GM06990 (cell line): Measurements from ENCODE around the gene PLB1.
"Not testable (repeated sequence)": the region's sequence is repeated elsewhere in the genome, so short reads cannot be mapped to it uniquely, and the experiment has no call there.

Experiments used
- DNase-seq: peaks from one replicate; pipeline ENCODE4 v3.0.0-alpha.2; 2011; ENCODE audit not compliant: insufficient read length; ENCODE audit errors: extremely low read depth
- H3K27me3 ChIP-seq: replicated peaks from 2 replicates; pipeline ENCODE4 v1.6.0; 2011; ENCODE audit warnings: low read length; ENCODE audit not compliant: control insufficient read depth, insufficient read depth
- H3K36me3 ChIP-seq: 2 replicates; pipeline ENCODE4 v1.5.1; 2011; ENCODE audit warnings: low read length; ENCODE audit not compliant: control insufficient read depth, insufficient read depth
- H3K4me3 ChIP-seq: replicated peaks from 2 replicates; pipeline ENCODE4 v1.5.1; 2011; ENCODE audit warnings: low read depth, mild to moderate bottlenecking, control low read depth, low read length
- CTCF ChIP-seq: IDR thresholded peaks from 2 replicates; pipeline ENCODE4 v1.5.1; 2011; ENCODE audit warnings: low read length, control low read depth, mild to moderate bottlenecking, inconsistent platforms; ENCODE audit not compliant: insufficient read depth, poor library complexity, severe bottlenecking

Gene PLB1

DNA sequence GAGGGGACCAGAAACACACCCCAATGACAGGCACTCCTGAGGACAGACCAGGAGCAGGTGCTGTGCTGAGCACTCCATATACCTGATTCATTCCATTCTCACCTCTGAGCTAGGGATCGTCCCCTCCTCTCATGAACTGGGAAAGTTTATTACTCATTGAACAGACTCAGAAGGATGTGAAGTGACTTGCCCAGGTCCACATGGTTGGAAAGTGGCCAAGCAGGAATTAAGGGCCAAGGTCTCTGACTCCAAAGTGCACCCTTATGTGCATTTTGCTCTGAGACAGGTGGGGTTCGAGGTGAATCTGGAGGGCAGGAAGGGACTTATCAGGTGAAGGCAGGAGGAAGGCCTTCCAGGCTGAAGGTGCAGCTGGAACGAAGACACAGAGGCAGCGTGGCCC is 25.1 kb upstream of the PLB1 start:
- no peaks in the 10 kb centered on the region for H3K36me3 ChIP-seq
- no peak for TF ChIP-seq CTCF
- no peak for DNase-seq
- H3K4me3 ChIP-seq: no peak overlapping the region
- H3K27me3 ChIP-seq: no peaks in the 10 kb centered on the region

DNA sequence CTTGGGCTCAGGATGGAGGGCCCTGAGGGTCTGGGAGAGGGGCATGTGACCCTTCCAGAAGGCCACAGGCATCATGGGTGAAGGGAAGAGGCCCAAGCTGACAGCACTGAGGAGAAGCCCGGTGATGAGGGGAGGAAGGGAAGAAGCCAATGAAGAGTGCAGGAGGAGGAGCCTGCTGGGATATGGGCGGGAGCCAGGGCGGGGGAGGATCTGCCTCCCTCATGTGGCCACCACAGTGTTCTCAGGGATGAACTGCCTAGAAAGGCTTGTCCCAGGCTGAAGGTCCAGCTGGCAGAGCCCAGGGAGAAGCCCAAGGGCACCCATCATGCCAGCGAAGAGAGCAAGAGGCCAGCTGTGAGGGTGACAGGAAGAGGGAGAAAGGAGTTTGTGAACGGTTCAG is 24.6 kb upstream of the PLB1 start:
- no peak for DNase-seq
- H3K4me3 ChIP-seq: no peak overlapping the region
- TF ChIP-seq CTCF: no peak
- no peaks in the 10 kb centered on the region for H3K36me3 ChIP-seq
- no peaks in the 10 kb centered on the region for H3K27me3 ChIP-seq

- TF ChIP-seq CTCF: no peak
- no peak for DNase-seq
Measured at GRCh38 chr2:28471701-28472236, 24.1 kb upstream of the PLB1 start.

GRCh38 chr2:28472641-28473040 is 23.2 kb upstream of the PLB1 start:
- H3K4me3 ChIP-seq, H3K36me3 ChIP-seq: not testable (repeated sequence)

More at GRCh38 chr2:28471701-28472236, 24.1 kb upstream of the PLB1 start:
- H3K27me3 ChIP-seq: no peaks in the 10 kb centered on the region
- no peaks in the 10 kb centered on the region for H3K36me3 ChIP-seq
- H3K4me3 ChIP-seq: no peak overlapping the region

DNA sequence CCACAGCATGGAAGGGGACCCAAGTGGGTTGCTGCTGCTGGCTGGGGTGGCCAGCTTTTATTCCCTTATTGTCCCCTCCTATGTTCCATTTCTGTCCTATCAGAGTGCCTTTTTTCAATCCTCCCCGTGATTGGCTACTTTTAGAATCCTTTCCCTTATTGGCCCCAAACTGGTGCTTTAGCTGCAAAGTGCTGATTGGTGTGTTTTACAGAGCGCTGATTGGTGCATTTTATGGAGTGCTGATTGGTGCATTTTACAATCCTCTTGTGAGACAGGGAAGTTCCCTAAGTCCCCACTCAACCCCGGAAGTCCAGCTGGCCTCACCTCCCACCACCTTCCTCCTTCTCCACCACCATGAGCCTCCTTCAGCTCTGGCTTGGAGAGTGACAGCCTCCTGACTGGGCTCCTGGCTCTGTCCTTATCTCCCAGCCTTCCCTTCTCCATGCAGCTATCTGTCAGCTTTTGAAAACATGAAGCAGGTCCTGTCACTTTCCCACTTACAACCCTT is 20.7 kb upstream of the PLB1 start:
- TF ChIP-seq CTCF: no peak
- H3K4me3 ChIP-seq: no peak overlapping the region
- H3K36me3 ChIP-seq: no peaks in the 10 kb centered on the region
- no peak for DNase-seq
- no peaks in the 10 kb centered on the region for H3K27me3 ChIP-seq

More at GRCh38 chr2:28472641-28473040, 23.2 kb upstream of the PLB1 start:
- not testable (repeated sequence) for DNase-seq, H3K27me3 ChIP-seq

GRCh38 chr2:28477087-28477486 is 18.8 kb upstream of the PLB1 start:
- no peak for TF ChIP-seq CTCF
- DNase-seq: no peak

More at GRCh38 chr2:28477087-28477486, 18.8 kb upstream of the PLB1 start:
- Histone ChIP-seq H3K27me3 (no peaks in the 10 kb centered on the region), H3K36me3 (no peaks in the 10 kb centered on the region), H3K4me3 (no peak overlapping the region)
